WERI-Rb-1 (cell line): ENCODE measurements around the gene GBX1.

Experiments used
- DNase-seq: peaks from one replicate; pipeline ENCODE4 v3.0.0-alpha.2; 2020
- H3K27ac ChIP-seq: fragments of 250-450 bp; sonication (Bioruptor Pico); 2 replicates; pipeline ENCODE4 v1.5.1; 2020; ENCODE audit warnings: mild to moderate bottlenecking, moderate library complexity
- H3K27me3 ChIP-seq: fragments of 250-450 bp; sonication (Bioruptor Pico); 2 replicates; pipeline ENCODE4 v1.5.1; 2021; ENCODE audit warnings: mild to moderate bottlenecking, low read depth, moderate library complexity; ENCODE audit not compliant: insufficient read depth, severe bottlenecking
- H3K36me3 ChIP-seq: fragments of 250-450 bp; sonication (Bioruptor Pico); 2 replicates; pipeline ENCODE4 v1.5.1; 2020; ENCODE audit warnings: mild to moderate bottlenecking, moderate library complexity
- H3K4me3 ChIP-seq: 2 replicates; pipeline ENCODE4 v1.5.1; 2011; ENCODE audit warnings: low read depth, mild to moderate bottlenecking, control low read depth, low read length
- H3K9me3 ChIP-seq: fragments of 250-450 bp; sonication (Bioruptor Pico); 2 replicates; pipeline ENCODE4 v1.5.1; 2021; ENCODE audit warnings: mild to moderate bottlenecking, moderate library complexity; ENCODE audit not compliant: severe bottlenecking
- CTCF ChIP-seq: IDR thresholded peaks from 2 replicates; pipeline ENCODE4 v1.5.1; 2011; ENCODE audit warnings: low read depth, mild to moderate bottlenecking, control low read depth, inconsistent platforms, low read length

Gene GBX1

DNA sequence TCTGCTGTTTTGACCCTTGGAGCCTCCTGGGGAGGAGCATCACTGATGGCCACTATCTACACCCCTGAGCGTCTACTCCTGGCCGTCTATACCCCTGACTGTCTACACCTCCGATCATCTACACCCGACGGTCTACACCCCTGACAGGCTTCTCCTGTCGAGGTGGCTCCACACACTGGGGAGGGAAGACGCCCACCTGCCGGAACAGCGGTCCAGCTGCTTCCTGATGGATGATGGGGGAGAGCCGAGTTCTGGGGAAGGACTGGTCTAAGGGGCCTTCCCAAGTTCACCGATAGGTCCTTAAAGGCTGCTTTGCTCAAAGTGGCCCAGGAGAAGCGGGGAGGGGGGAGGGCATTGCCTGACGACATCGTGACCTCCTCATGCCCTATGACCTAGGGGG, 39.4 kb downstream of the GBX1 start:
- Histone ChIP-seq H3K27ac (no peak overlapping the region), H3K36me3 (peaks cover 74% of the 10 kb centered on the region), H3K9me3 (no peaks in the 10 kb centered on the region), H3K27me3 (no peaks in the 10 kb centered on the region), H3K4me3 (no peak overlapping the region)
- TF ChIP-seq CTCF = no peak
- DNase-seq = no peak

- Histone ChIP-seq H3K27me3 (no peaks in the 10 kb centered on the region), H3K9me3 (no peaks in the 10 kb centered on the region), H3K27ac (no peak overlapping the region), H3K4me3 (no peak overlapping the region), H3K36me3 (peaks cover 72% of the 10 kb centered on the region)
- no peak for DNase-seq
- no peak for TF ChIP-seq CTCF
These were observed 40.9 kb downstream of the GBX1 start for GRCh38 chr7:151126491-151127137.

GRCh38 chr7:151125846-151126481, 41.5 kb downstream of the GBX1 start:
- Histone ChIP-seq H3K27ac (no peak overlapping the region), H3K4me3 (no peak overlapping the region), H3K36me3 (peaks cover 68% of the 10 kb centered on the region), H3K27me3 (no peaks in the 10 kb centered on the region), H3K9me3 (no peaks in the 10 kb centered on the region)
- no peak for DNase-seq
- no peak for TF ChIP-seq CTCF

GRCh38 chr7:151125470-151125845, 42.0 kb downstream of the GBX1 start:
- TF ChIP-seq CTCF = no peak
- Histone ChIP-seq H3K4me3 (no peak overlapping the region), H3K27ac (no peak overlapping the region), H3K27me3 (no peaks in the 10 kb centered on the region), H3K36me3 (peaks cover 71% of the 10 kb centered on the region), H3K9me3 (no peaks in the 10 kb centered on the region)
- no peak for DNase-seq

- H3K4me3 ChIP-seq = no peak overlapping the region
- DNase-seq = no peak
- no peaks in the 10 kb centered on the region for H3K9me3 ChIP-seq
- peaks cover 72% of the 10 kb centered on the region for H3K36me3 ChIP-seq
- no peak overlapping the region for H3K27ac ChIP-seq
- TF ChIP-seq CTCF = no peak
- H3K27me3 ChIP-seq = no peaks in the 10 kb centered on the region
These were observed 42.5 kb downstream of the GBX1 start for GRCh38 chr7:151124899-151125399.

DNA sequence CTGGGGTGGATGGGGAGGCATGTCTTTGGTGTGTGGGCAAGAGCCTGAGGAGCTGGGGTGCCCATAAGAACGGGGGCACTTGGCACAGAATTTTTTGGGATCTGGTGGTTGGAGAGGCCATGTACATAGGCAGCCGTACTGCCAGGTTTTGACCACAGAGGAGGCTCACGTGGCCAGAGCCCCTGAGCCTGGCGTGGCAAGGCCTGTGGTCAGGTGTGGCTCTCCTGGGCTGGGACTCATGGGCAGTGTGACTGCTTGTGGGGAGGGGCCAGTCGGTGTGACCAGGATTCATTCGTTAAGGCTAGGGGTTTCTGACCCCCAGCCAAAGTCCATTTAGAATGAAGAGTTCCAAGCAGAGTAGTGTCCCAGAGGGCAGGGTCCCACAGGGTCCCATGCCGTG, 43.0 kb downstream of the GBX1 start:
- Histone ChIP-seq H3K27ac (no peak overlapping the region; the same call in 1 of the 2 replicates), H3K27me3 (no peaks in the 10 kb centered on the region), H3K4me3 (no peak overlapping the region), H3K36me3 (peaks cover 72% of the 10 kb centered on the region), H3K9me3 (no peaks in the 10 kb centered on the region)
- no peak for TF ChIP-seq CTCF
- no peak for DNase-seq
